ENCODE data around the gene KRT37. TPM values are rescaled to one million over a fixed set of nuclear protein-coding genes. Genes with fewer than 3 reads are reported as not detected.
A peak's percentile ranks its signal among the peaks of the same experiment; 100 is the strongest.

The KRT37 gene
- total and polyA plus RNA-seq, 9 of the 15 experiments (the other 6 are each of a cell fraction or from before 2014, with no cell fraction given), result not detected

DNA sequence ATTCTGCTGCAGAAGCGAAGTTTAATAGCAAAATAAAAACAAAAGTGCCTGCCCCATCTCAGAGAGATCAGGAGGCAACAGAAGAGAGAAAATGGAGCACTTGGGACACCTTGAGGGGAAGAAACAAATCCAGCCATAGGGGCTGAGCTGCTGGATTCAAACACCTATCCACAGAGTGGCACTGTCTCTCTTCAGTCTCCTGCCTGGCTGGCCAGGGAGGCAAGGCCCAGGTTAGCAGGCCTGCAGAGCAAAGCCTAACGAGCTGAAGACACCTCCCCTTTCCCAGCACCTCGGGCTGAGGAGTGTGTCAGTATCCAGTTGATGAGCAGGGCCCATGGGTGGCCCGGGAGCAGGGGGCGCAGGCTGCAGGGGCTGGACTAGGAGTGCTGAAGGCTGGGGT is 18.2 kb downstream of the KRT37 start:
- Histone ChIP-seq H2AFZ (ENCODE audit: low read depth, low read length) (no peak overlapping the region), H3K79me2 (ENCODE audit: control insufficient read depth, insufficient read depth, low read length) (no peaks in the 10 kb centered on the region), H4K20me1 (replicated peaks; ENCODE audit: control insufficient read depth, insufficient read depth, low read length) (no peaks in the 10 kb centered on the region; the same call in 1 of the 2 replicates), H3K9me3 (replicated peaks; ENCODE audit: control insufficient read depth, insufficient read depth, low read depth, low read length) (no peaks in the 10 kb centered on the region), H3K9me1 (ENCODE audit: control insufficient read depth, insufficient read depth, low read length) (no peaks in the 10 kb centered on the region), H3K9ac (ENCODE audit: insufficient read depth in 1 of 2, low read depth in 2 of 2, low read length in 2 of 2) (no peak overlapping the region), H3K4me2 (ENCODE audit: insufficient read depth, low read length) (no peak overlapping the region), H3K36me3 (ENCODE audit: control insufficient read depth, insufficient read depth, low read length) (no peaks in the 10 kb centered on the region), H3K4me1 (replicated peaks in 1 of 2; ENCODE audit: control insufficient read depth in 2 of 2, insufficient read depth in 2 of 2, low read length in 2 of 2) (no peaks in the 10 kb centered on the region), H3K27ac (ENCODE audit: extremely low read depth, low read depth, low read length) (no peak overlapping the region), H3K27me3 (ENCODE audit: control insufficient read depth in 2 of 2, insufficient read depth in 2 of 2, low read length in 2 of 2) (peaks cover 5 to 50% of the 10 kb centered on the region in 2 experiments; a peak in 3 of 5 replicates), H3K4me3 (no peak overlapping the region)
- intact Hi-C loops (cut with micrococcal nuclease), result no loop called here
- in situ Hi-C loops (cut with MboI), result no loop called here
- TF ChIP-seq GABPB2 (CRISPR knock-in tag; conservative IDR thresholded peaks at IDR 0.05) (no peak), RAD21 (CRISPR knock-in tag; conservative IDR thresholded peaks at IDR 0.05 in 1 of 2, IDR thresholded peaks at IDR 0.05 in 1 of 2) (0 out of 4 replicates have a peak, but pooled peaks of 1 of the 2 experiments have one; percentile 6), TAF1 (IDR thresholded peaks at IDR 0.05; ENCODE audit: control insufficient read depth, extremely low read depth, insufficient read depth, low read length, severe bottlenecking) (no peak), TOE1 (IDR thresholded peaks at IDR 0.05; ENCODE audit: borderline replicate concordance) (no peak), TOE1 (CRISPR knock-in tag; IDR thresholded peaks at IDR 0.05; ENCODE audit: borderline replicate concordance, low read depth) (no peak), SRSF3 (IDR thresholded peaks at IDR 0.05; ENCODE audit: insufficient read depth, low read length) (no peak)
- TF ChIP-seq, protein P1, sequence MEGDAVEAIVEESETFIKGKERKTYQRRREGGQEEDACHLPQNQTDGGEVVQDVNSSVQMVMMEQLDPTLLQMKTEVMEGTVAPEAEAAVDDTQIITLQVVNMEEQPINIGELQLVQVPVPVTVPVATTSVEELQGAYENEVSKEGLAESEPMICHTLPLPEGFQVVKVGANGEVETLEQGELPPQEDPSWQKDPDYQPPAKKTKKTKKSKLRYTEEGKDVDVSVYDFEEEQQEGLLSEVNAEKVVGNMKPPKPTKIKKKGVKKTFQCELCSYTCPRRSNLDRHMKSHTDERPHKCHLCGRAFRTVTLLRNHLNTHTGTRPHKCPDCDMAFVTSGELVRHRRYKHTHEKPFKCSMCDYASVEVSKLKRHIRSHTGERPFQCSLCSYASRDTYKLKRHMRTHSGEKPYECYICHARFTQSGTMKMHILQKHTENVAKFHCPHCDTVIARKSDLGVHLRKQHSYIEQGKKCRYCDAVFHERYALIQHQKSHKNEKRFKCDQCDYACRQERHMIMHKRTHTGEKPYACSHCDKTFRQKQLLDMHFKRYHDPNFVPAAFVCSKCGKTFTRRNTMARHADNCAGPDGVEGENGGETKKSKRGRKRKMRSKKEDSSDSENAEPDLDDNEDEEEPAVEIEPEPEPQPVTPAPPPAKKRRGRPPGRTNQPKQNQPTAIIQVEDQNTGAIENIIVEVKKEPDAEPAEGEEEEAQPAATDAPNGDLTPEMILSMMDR (IDR thresholded peaks at IDR 0.05 in 2 of 3, conservative IDR thresholded peaks at IDR 0.05 in 1 of 3; ENCODE audit: insufficient read depth in 2 of 3, low read depth in 1 of 3, low read length in 3 of 3), result peak in 1 of 3 experiments; percentile 21; a peak in 2 of 6 replicates
- TF ChIP-seq, protein P2, sequence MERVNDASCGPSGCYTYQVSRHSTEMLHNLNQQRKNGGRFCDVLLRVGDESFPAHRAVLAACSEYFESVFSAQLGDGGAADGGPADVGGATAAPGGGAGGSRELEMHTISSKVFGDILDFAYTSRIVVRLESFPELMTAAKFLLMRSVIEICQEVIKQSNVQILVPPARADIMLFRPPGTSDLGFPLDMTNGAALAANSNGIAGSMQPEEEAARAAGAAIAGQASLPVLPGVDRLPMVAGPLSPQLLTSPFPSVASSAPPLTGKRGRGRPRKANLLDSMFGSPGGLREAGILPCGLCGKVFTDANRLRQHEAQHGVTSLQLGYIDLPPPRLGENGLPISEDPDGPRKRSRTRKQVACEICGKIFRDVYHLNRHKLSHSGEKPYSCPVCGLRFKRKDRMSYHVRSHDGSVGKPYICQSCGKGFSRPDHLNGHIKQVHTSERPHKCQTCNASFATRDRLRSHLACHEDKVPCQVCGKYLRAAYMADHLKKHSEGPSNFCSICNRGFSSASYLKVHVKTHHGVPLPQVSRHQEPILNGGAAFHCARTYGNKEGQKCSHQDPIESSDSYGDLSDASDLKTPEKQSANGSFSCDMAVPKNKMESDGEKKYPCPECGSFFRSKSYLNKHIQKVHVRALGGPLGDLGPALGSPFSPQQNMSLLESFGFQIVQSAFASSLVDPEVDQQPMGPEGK (CRISPR knock-in tag; IDR thresholded peaks at IDR 0.05; ENCODE audit: borderline replicate concordance), result no peak
- CTCF ChIA-PET (ENCODE audit: low intra/inter-chr PET ratio), result no interaction called here
- 0% methylated on average over 4 of the region's 5 CpGs for WGBS (ENCODE audit: insufficient coverage, low coverage, missing lambda C conversion rate)
- ATAC-seq, result no peak
- no peak for FAIRE-seq
- DNase-seq (ENCODE audit: extremely low read depth in 1 of 4, low spot score in 3 of 4), result no peak
- no TSS peak for BruUV-seq (replicated peaks)
- POLR2A ChIA-PET, result interaction anchor here (1.3 to 1.4 kb wide), 2 partner anchors 10 to 11 kb away, joined by 3 to 4 read pairs; no protein-coding TSS in a partner anchor

Data from K562 (cell line).